Mammary epithelial cell (primary cell): ENCODE measurements around the gene MLH3.

Experiments
- EZH2 ChIP-seq: IDR thresholded peaks from 2 replicates; pipeline ENCODE4 v1.6.1; 2012; ENCODE audit warnings: low read length, inconsistent platforms, borderline replicate concordance
- TF ChIP-seq, protein P1 (sequence below), 2 donors: IDR thresholded peaks in 1 of 2; conservative IDR thresholded peaks in 1 of 2; 2 replicates each; pipeline ENCODE4 v1.5.1; 2011 to 2012; ENCODE audit warnings: inconsistent platforms in 2 of 2, low read length in 2 of 2, mild to moderate bottlenecking in 2 of 2, control low read depth in 1 of 2, low read depth in 1 of 2; ENCODE audit not compliant: insufficient read depth in 1 of 2; ENCODE audit errors: extremely low read depth in 1 of 2

DNA sequence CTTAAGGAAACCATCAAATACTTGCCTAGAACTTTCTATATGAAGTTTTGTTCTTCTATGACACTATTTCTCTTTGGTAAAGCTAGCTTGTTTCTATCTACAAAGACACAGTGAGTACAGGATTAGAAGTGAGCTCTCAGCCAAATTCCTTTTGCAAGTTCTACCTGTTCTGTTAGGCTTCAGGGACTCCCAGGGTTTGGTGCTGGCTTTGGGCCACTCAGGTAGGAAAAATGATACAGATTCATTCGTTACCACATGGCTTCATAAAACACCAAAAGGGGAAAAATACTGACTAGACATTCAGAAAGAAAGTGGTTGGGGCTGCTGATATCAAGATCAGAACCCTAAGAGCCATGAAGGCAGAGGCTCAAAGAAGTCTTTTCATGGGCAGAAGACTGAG is 32.0 kb upstream of the MLH3 start:
- TF ChIP-seq, protein P1, sequence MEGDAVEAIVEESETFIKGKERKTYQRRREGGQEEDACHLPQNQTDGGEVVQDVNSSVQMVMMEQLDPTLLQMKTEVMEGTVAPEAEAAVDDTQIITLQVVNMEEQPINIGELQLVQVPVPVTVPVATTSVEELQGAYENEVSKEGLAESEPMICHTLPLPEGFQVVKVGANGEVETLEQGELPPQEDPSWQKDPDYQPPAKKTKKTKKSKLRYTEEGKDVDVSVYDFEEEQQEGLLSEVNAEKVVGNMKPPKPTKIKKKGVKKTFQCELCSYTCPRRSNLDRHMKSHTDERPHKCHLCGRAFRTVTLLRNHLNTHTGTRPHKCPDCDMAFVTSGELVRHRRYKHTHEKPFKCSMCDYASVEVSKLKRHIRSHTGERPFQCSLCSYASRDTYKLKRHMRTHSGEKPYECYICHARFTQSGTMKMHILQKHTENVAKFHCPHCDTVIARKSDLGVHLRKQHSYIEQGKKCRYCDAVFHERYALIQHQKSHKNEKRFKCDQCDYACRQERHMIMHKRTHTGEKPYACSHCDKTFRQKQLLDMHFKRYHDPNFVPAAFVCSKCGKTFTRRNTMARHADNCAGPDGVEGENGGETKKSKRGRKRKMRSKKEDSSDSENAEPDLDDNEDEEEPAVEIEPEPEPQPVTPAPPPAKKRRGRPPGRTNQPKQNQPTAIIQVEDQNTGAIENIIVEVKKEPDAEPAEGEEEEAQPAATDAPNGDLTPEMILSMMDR (conservative IDR thresholded peaks at IDR 0.05 in 1 of 2, IDR thresholded peaks at IDR 0.05 in 1 of 2; ENCODE audit: extremely low read depth in 1 of 2, insufficient read depth in 1 of 2, low read depth in 1 of 2, low read length in 2 of 2) = no peak
- no peak for TF ChIP-seq EZH2
